CD14-positive monocyte (primary cell): ENCODE data around the gene SLC22A23. TPM values are rescaled to one million over a fixed set of nuclear protein-coding genes. Genes with fewer than 3 reads are reported as not detected.

ENCODE experiments used
- DNase-seq, 3 donors: peaks; one replicate each; pipeline ENCODE4 v3.0.0-alpha.2; 2011 to 2022
- H2AFZ ChIP-seq: 2 replicates; pipeline ENCODE4 v1.6.0; 2012; ENCODE audit warnings: mild to moderate bottlenecking, low read depth, low read length, inconsistent platforms; ENCODE audit not compliant: insufficient read depth, poor library complexity, severe bottlenecking
- H3K27ac ChIP-seq, 2 donors: 1 replicate in 1 of 2; 2 replicates in 1 of 2; pipeline ENCODE4 v1.5.1; 2012 to 2013; ENCODE audit warnings: low read length in 2 of 2, control low read depth in 1 of 2, inconsistent platforms in 1 of 2, low read depth in 1 of 2, mild to moderate bottlenecking in 1 of 2
- H3K27me3 ChIP-seq, 2 donors: one replicate each; pipeline versions ENCODE4 v1.6.0 to v1.6.1; 2011 to 2013; ENCODE audit warnings: low read length in 2 of 2; ENCODE audit not compliant: control insufficient read depth in 2 of 2, insufficient read depth in 2 of 2
- H3K36me3 ChIP-seq, 2 donors: replicated peaks in 1 of 2; 1 replicate in 1 of 2; 2 replicates in 1 of 2; pipeline versions ENCODE4 v1.5.1 to v1.6.1; 2012 to 2013; ENCODE audit warnings: low read length in 2 of 2, control low read depth in 1 of 2, inconsistent platforms in 1 of 2, mild to moderate bottlenecking in 1 of 2; ENCODE audit not compliant: insufficient read depth in 2 of 2, control insufficient read depth in 1 of 2
- H3K4me1 ChIP-seq, 2 donors: 1 replicate in 1 of 2; 2 replicates in 1 of 2; pipeline versions ENCODE4 v1.5.1 to v1.6.1; 2012 to 2013; ENCODE audit warnings: low read length in 2 of 2, control low read depth in 1 of 2, inconsistent platforms in 1 of 2, mild to moderate bottlenecking in 1 of 2, moderate library complexity in 1 of 2; ENCODE audit not compliant: insufficient read depth in 2 of 2, control insufficient read depth in 1 of 2
- H3K4me2 ChIP-seq: replicated peaks from 2 replicates; pipeline ENCODE3; 2012; ENCODE audit warnings: low read length, moderate library complexity, mild to moderate bottlenecking; ENCODE audit not compliant: poor library complexity, severe bottlenecking; ENCODE audit errors: extremely low read depth
- H3K4me3 ChIP-seq, 3 experiments: fragments of 200-600 bp in 1 of 3; sonication (generic) in 1 of 3; replicated peaks in 1 of 3; 1 replicate in 2 of 3; 2 replicates in 1 of 3; pipeline ENCODE4 v1.5.1; 2011 to 2013; ENCODE audit warnings: low read length in 3 of 3, mild to moderate bottlenecking in 3 of 3, control low read depth in 2 of 3, low read depth in 2 of 3, inconsistent platforms in 1 of 3, moderate library complexity in 1 of 3
- H3K79me2 ChIP-seq: 2 replicates; pipeline ENCODE4 v1.6.0; 2012; ENCODE audit warnings: mild to moderate bottlenecking, control low read depth, inconsistent platforms, low read length, moderate library complexity; ENCODE audit not compliant: insufficient read depth
- H3K9ac ChIP-seq: 2 replicates; pipeline ENCODE4 v1.6.0; 2017; ENCODE audit warnings: low read length, mild to moderate bottlenecking; ENCODE audit not compliant: insufficient read depth, poor library complexity, severe bottlenecking
- H3K9me3 ChIP-seq, 2 donors: replicated peaks in 1 of 2; 1 replicate in 1 of 2; 2 replicates in 1 of 2; pipeline versions ENCODE4 v1.5.1 to v1.6.1; 2012 to 2013; ENCODE audit warnings: low read length in 2 of 2, control low read depth in 1 of 2; ENCODE audit not compliant: control insufficient read depth in 1 of 2, insufficient read depth in 1 of 2
- H4K20me1 ChIP-seq: 2 replicates; pipeline ENCODE4 v1.6.0; 2012; ENCODE audit warnings: mild to moderate bottlenecking, low read length, control low read depth, moderate library complexity; ENCODE audit not compliant: insufficient read depth
- H3K27ac Mint-ChIP-seq, 7 donors: one replicate each; pipeline ENCODE4 v1.8.0; 2020; ENCODE audit warnings: mild to moderate bottlenecking in 7 of 7, mixed read lengths in 7 of 7, moderate library complexity in 6 of 7, inconsistent platforms in 2 of 7
- H3K27me3 Mint-ChIP-seq, 3 donors: one replicate each; pipeline ENCODE4 v1.8.0; 2021 to 2022; ENCODE audit warnings: low read depth in 3 of 3, mild to moderate bottlenecking in 3 of 3, mixed read lengths in 3 of 3, moderate library complexity in 3 of 3, inconsistent platforms in 1 of 3
- H3K36me3 Mint-ChIP-seq, 2 donors: one replicate each; pipeline ENCODE4 v1.8.0; 2020; ENCODE audit warnings: mixed read lengths in 2 of 2, inconsistent platforms in 1 of 2, mild to moderate bottlenecking in 1 of 2
- H3K4me1 Mint-ChIP-seq: one replicate; pipeline ENCODE4 v1.8.0; 2020; ENCODE audit warnings: mild to moderate bottlenecking, mixed read lengths
- H3K4me3 Mint-ChIP-seq, 2 donors: one replicate each; pipeline ENCODE4 v1.8.0; 2020; ENCODE audit warnings: mild to moderate bottlenecking in 2 of 2, mixed read lengths in 2 of 2, moderate library complexity in 1 of 2
- H3K9me3 Mint-ChIP-seq, 7 donors: one replicate each; pipeline ENCODE4 v1.8.0; 2020 to 2022; ENCODE audit warnings: mixed read lengths in 7 of 7, mild to moderate bottlenecking in 6 of 7, moderate library complexity in 6 of 7, inconsistent platforms in 2 of 7
- WGBS: methylation state at CpG from one replicate; pipeline ENCODE4 v1.1.5; 2013; ENCODE audit warnings: missing lambda C conversion rate; ENCODE audit not compliant: insufficient coverage; 5-methylcytosine and 5-hydroxymethylcytosine counted together
- intact Hi-C, 2 donors: fragments of 100-400 bp; cut with micrococcal nuclease; formaldehyde crosslinking; loops; one replicate each; pipeline versions ENCODE4 v1.15.0 to v1.15.1; 2023
- polyA plus RNA-seq, 3 donors: library from polyadenylated mRNA; depleted of rRNA in 1 of 3; unstranded in 2 of 3; stranded (reverse) in 1 of 3; fragments of 300-500 nt in 2 of 3; fragments of >200 nt in 1 of 3; fragmentation: Illumina TruSeq in 2 of 3; gene quantifications; 1 replicate in 2 of 3; 2 replicates in 1 of 3; pipeline ENCODE4 v1.2.3, GENCODE V29; 2012 to 2021
- TF ChIP-seq, protein P1 (sequence below): fragments of 200-600 bp; IDR thresholded peaks from one replicate; pipeline ENCODE4 v1.8.0; 2022; ENCODE audit warnings: antibody characterized with exemption, mild to moderate bottlenecking

Gene SLC22A23
- polyA plus RNA-seq, 3 donors: 0.08 TPM; not detected in 2

DNA sequence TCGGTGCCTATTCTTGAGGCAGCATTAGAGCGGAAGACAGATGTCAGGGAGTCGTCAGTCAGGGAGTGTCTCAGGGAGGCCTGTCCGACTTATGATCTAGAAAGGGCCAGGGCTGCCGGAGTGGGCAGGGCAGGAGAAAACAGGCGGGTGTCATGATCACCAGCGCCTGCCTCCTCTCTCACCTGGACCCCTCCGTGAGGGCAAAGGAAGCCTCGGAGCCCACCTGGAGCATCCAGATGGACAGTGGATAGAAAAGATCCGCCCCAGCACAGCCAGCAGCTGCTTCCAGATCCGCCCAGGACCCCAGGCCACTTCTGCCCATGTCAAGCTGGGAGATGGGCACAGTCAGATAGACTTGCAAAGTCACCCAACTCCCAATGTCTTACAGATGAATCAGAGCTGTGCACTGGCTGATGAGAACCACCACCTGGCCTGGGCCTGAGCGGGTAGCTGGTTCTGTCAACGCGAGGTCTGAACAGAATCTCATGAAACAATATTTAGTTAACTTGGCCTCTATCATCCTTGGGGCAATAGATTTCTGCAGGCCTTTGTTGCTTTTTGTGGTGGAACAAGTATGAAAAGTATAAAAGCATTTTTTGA, 175.9 kb downstream of the SLC22A23 start:
- peaks cover 0 to 11% (median 0%) of the 10 kb centered on the region in 3 donors for H3K27me3 Mint-ChIP-seq
- DNase-seq: no peak
- Histone ChIP-seq H3K4me1 (no peaks in the 10 kb centered on the region), H3K4me2 (no peak overlapping the region), H3K4me3 (no peak overlapping the region), H3K36me3 (no peaks in the 10 kb centered on the region), H4K20me1 (no peaks in the 10 kb centered on the region), H3K79me2 (no peaks in the 10 kb centered on the region), H2AFZ (no peak overlapping the region), H3K9me3 (no peaks in the 10 kb centered on the region), H3K27ac (no peak overlapping the region), H3K27me3 (no peaks in the 10 kb centered on the region), H3K9ac (no peak overlapping the region)
- no peaks in the 10 kb centered on the region for H3K36me3 Mint-ChIP-seq
- peaks cover 1% of the 10 kb centered on the region for H3K4me1 Mint-ChIP-seq
- intact Hi-C loops: no loop called here
- no peak overlapping the region for H3K27ac Mint-ChIP-seq
- TF ChIP-seq, protein P1, sequence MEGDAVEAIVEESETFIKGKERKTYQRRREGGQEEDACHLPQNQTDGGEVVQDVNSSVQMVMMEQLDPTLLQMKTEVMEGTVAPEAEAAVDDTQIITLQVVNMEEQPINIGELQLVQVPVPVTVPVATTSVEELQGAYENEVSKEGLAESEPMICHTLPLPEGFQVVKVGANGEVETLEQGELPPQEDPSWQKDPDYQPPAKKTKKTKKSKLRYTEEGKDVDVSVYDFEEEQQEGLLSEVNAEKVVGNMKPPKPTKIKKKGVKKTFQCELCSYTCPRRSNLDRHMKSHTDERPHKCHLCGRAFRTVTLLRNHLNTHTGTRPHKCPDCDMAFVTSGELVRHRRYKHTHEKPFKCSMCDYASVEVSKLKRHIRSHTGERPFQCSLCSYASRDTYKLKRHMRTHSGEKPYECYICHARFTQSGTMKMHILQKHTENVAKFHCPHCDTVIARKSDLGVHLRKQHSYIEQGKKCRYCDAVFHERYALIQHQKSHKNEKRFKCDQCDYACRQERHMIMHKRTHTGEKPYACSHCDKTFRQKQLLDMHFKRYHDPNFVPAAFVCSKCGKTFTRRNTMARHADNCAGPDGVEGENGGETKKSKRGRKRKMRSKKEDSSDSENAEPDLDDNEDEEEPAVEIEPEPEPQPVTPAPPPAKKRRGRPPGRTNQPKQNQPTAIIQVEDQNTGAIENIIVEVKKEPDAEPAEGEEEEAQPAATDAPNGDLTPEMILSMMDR: no peak
- H3K9me3 Mint-ChIP-seq: no peaks in the 10 kb centered on the region
- no peak overlapping the region for H3K4me3 Mint-ChIP-seq
- WGBS: 90% methylated on average over 12 of the region's 14 CpGs

DNA sequence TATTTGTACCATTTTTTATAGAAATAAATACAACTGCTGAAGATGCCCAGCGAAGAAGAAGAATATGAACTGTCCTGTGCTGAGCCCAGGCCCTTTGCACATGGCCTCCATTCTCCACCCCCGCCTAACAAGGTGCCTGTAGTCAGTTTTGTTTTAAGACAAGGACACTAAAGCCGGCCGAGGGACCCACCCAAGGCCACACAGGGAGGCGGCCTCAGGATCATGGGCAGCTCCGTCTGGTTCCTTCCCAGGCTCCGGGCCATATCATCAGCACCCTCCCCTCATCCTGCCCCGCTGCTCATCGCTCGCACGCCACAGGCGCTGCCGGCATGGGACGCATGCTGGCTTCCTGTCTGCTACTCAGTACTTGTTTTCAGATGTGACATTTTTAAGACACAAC, 176.8 kb downstream of the SLC22A23 start:
- TF ChIP-seq, protein P1: no peak
- H3K79me2 ChIP-seq: no peaks in the 10 kb centered on the region
- no peak for DNase-seq
- intact Hi-C loops: no loop called here
- Mint-ChIP-seq H3K36me3 (no peaks in the 10 kb centered on the region), H3K9me3 (no peaks in the 10 kb centered on the region), H3K27me3 (peaks cover 0 to 8% (median 0%) of the 10 kb centered on the region in 3 donors), H3K27ac (peak overlapping the region in 1 of 7 donors; percentile 62), H3K4me1 (peaks cover 1% of the 10 kb centered on the region), H3K4me3 (no peak overlapping the region)
- H3K4me3 ChIP-seq: no peak overlapping the region
- no peaks in the 10 kb centered on the region for H3K36me3 ChIP-seq
- H4K20me1 ChIP-seq: no peaks in the 10 kb centered on the region
- H3K9me3 ChIP-seq: no peaks in the 10 kb centered on the region
- no peaks in the 10 kb centered on the region for H3K4me1 ChIP-seq
- H3K4me2 ChIP-seq: no peak overlapping the region
- no peak overlapping the region for H2AFZ ChIP-seq
- WGBS: 89% methylated on average over 9 of the region's 14 CpGs
- no peak overlapping the region for H3K9ac ChIP-seq
- H3K27ac ChIP-seq: no peak overlapping the region
- H3K27me3 ChIP-seq: no peaks in the 10 kb centered on the region
